H9 (cell line): ENCODE data around the gene GLB1L3. TPM values are rescaled to one million over a fixed set of nuclear protein-coding genes. Genes with fewer than 3 reads are reported as not detected.

ENCODE experiments used
- DNase-seq: peaks from one replicate; pipeline ENCODE4 v3.0.0-alpha.2; 2017
- H2AFZ ChIP-seq: one replicate; pipeline ENCODE4 v1.6.1; 2013; ENCODE audit warnings: mild to moderate bottlenecking, low read length, control low read depth, moderate library complexity
- H2AK5ac ChIP-seq: 2 replicates; pipeline ENCODE4 v1.6.1; 2013; ENCODE audit warnings: low read length, control low read depth, mixed read lengths; ENCODE audit not compliant: insufficient read length
- H2BK120ac ChIP-seq: one replicate; pipeline ENCODE4 v1.6.1; 2013; ENCODE audit warnings: low read depth, mild to moderate bottlenecking, low read length, control low read depth, inconsistent platforms; ENCODE audit not compliant: poor library complexity, severe bottlenecking
- H2BK12ac ChIP-seq: 2 replicates; pipeline ENCODE4 v1.6.1; 2013; ENCODE audit warnings: low read length, control low read depth, mixed read lengths, low read depth; ENCODE audit not compliant: insufficient read length
- H2BK15ac ChIP-seq: 2 replicates; pipeline ENCODE4 v1.6.1; 2013; ENCODE audit warnings: low read depth, low read length, control low read depth
- H2BK20ac ChIP-seq: one replicate; pipeline ENCODE4 v1.6.1; 2013; ENCODE audit warnings: low read depth, mild to moderate bottlenecking, low read length, control low read depth, inconsistent platforms; ENCODE audit not compliant: poor library complexity, severe bottlenecking
- H2BK5ac ChIP-seq: 2 replicates; pipeline ENCODE4 v1.6.1; 2013; ENCODE audit warnings: low read length, control low read depth, mixed read lengths; ENCODE audit not compliant: insufficient read length
- H3K14ac ChIP-seq: 2 replicates; pipeline ENCODE4 v1.6.1; 2013; ENCODE audit warnings: low read length, control low read depth; ENCODE audit not compliant: insufficient read depth
- H3K18ac ChIP-seq: 2 replicates; pipeline ENCODE4 v1.6.1; 2013; ENCODE audit warnings: low read depth, mild to moderate bottlenecking, mixed read lengths, low read length, control low read depth; ENCODE audit not compliant: insufficient read length
- H3K23ac ChIP-seq: 2 replicates; pipeline ENCODE4 v1.6.1; 2013; ENCODE audit warnings: low read length, control low read depth, mixed read lengths, low read depth; ENCODE audit not compliant: insufficient read length
- H3K23me2 ChIP-seq: 2 replicates; pipeline ENCODE4 v1.6.1; 2013; ENCODE audit warnings: low read depth, mild to moderate bottlenecking, mixed read lengths, low read length, control low read depth; ENCODE audit not compliant: insufficient read length, poor library complexity, severe bottlenecking
- H3K27ac ChIP-seq: 2 replicates; pipeline ENCODE4 v1.5.1; 2013; ENCODE audit warnings: low read length, control low read depth, mixed read lengths, low read depth; ENCODE audit not compliant: insufficient read length
- H3K27me3 ChIP-seq: 2 replicates; pipeline ENCODE4 v1.6.1; 2013; ENCODE audit warnings: low read length, control low read depth, inconsistent platforms; ENCODE audit not compliant: insufficient read depth
- H3K4ac ChIP-seq: 2 replicates; pipeline ENCODE4 v1.6.1; 2013; ENCODE audit warnings: low read depth, mild to moderate bottlenecking, control low read depth, inconsistent platforms, low read length, moderate library complexity
- H3K4me1 ChIP-seq: 2 replicates; pipeline ENCODE4 v1.6.1; 2013; ENCODE audit warnings: low read length, control low read depth, inconsistent platforms; ENCODE audit not compliant: insufficient read depth
- H3K4me2 ChIP-seq: 2 replicates; pipeline ENCODE4 v1.6.1; 2013; ENCODE audit warnings: low read length, control low read depth, mixed read lengths; ENCODE audit not compliant: insufficient read length, insufficient read depth
- H3K56ac ChIP-seq: 2 replicates; pipeline ENCODE4 v1.6.1; 2013; ENCODE audit warnings: low read depth, mild to moderate bottlenecking, mixed read lengths, low read length, control low read depth; ENCODE audit not compliant: insufficient read length
- H3K79me1 ChIP-seq: 2 replicates; pipeline ENCODE4 v1.6.1; 2013; ENCODE audit warnings: low read depth, mild to moderate bottlenecking, moderate library complexity, low read length, control low read depth, inconsistent platforms; ENCODE audit not compliant: insufficient read depth, poor library complexity, severe bottlenecking
- H3K79me2 ChIP-seq: 2 replicates; pipeline ENCODE4 v1.6.1; 2013; ENCODE audit warnings: low read length, control low read depth, inconsistent platforms; ENCODE audit not compliant: insufficient read depth
- H3K9ac ChIP-seq: 2 replicates; pipeline ENCODE4 v1.6.1; 2013; ENCODE audit warnings: low read length, control low read depth, mixed read lengths; ENCODE audit not compliant: insufficient read length; ENCODE audit errors: extremely low read depth
- H3K9me3 ChIP-seq: one replicate; pipeline ENCODE4 v1.6.1; 2013; ENCODE audit warnings: low read depth, low read length, inconsistent platforms; ENCODE audit not compliant: control insufficient read depth
- H3T11ph ChIP-seq: one replicate; pipeline ENCODE4 v1.6.1; 2013; ENCODE audit warnings: mild to moderate bottlenecking, low read length, control low read depth, inconsistent platforms
- H4K20me1 ChIP-seq: one replicate; pipeline ENCODE4 v1.6.1; 2013; ENCODE audit not compliant: control insufficient read depth, insufficient read length, insufficient read depth
- H4K5ac ChIP-seq: 2 replicates; pipeline ENCODE4 v1.6.1; 2013; ENCODE audit warnings: low read depth, mild to moderate bottlenecking, mixed read lengths, low read length, control low read depth; ENCODE audit not compliant: insufficient read length
- H4K8ac ChIP-seq: replicated peaks from 2 replicates; pipeline ENCODE4 v1.6.1; 2013; ENCODE audit warnings: low read length, control low read depth, mixed read lengths, low read depth; ENCODE audit not compliant: insufficient read length
- H4K91ac ChIP-seq: 2 replicates; pipeline ENCODE4 v1.6.1; 2013; ENCODE audit warnings: low read depth, mild to moderate bottlenecking, moderate library complexity, mixed read lengths, low read length, control low read depth; ENCODE audit not compliant: insufficient read length
- H3K27ac Mint-ChIP-seq, 3 experiments: 2 replicates in 2 of 3; 3 replicates in 1 of 3; pipeline ENCODE4 v1.8.0; 2020 to 2021; ENCODE audit warnings: mixed read lengths in 3 of 3, mild to moderate bottlenecking in 1 of 3, moderate library complexity in 1 of 3
- H3K27me3 Mint-ChIP-seq: 2 replicates; pipeline ENCODE4 v1.8.0; 2021; ENCODE audit warnings: low read depth, mild to moderate bottlenecking, moderate library complexity, mixed read lengths
- H3K36me3 Mint-ChIP-seq, 3 experiments: 2 replicates in 2 of 3; 3 replicates in 1 of 3; pipeline ENCODE4 v1.8.0; 2020 to 2021; ENCODE audit warnings: low read depth in 3 of 3, mixed read lengths in 3 of 3; ENCODE audit not compliant: insufficient read depth in 1 of 3
- H3K4me1 Mint-ChIP-seq, 2 experiments: 2 replicates each; pipeline ENCODE4 v1.8.0; 2020; ENCODE audit warnings: mixed read lengths in 2 of 2
- H3K4me3 Mint-ChIP-seq, 2 experiments: 2 replicates in 1 of 2; 3 replicates in 1 of 2; pipeline ENCODE4 v1.8.0; 2020 to 2021; ENCODE audit warnings: mild to moderate bottlenecking in 2 of 2, mixed read lengths in 2 of 2, moderate library complexity in 1 of 2
- H3K9me3 Mint-ChIP-seq, 2 experiments: 2 replicates in 1 of 2; 3 replicates in 1 of 2; pipeline ENCODE4 v1.8.0; 2020; ENCODE audit warnings: mild to moderate bottlenecking in 2 of 2, mixed read lengths in 2 of 2, moderate library complexity in 1 of 2
- WGBS: extraction: QIAGEN DNeasy Blood & Tissue Kit; methylation state at CpG from one replicate; pipeline ENCODE4 v1.1.7; 2013; ENCODE audit warnings: missing lambda C conversion rate, low lambda C conversion rate, mixed read lengths; ENCODE audit not compliant: insufficient read length; ENCODE audit errors: extremely low coverage; 5-methylcytosine and 5-hydroxymethylcytosine counted together
- total RNA-seq: library from RNA; stranded (reverse); gene quantifications from 2 replicates; pipeline ENCODE4 v1.2.1, GENCODE V29; 2021
- TF ChIP-seq, protein P1 (sequence below): fragments of 200-600 bp; sonication (generic); conservative IDR thresholded peaks from 3 replicates; pipeline ENCODE4 v1.8.0; 2021; ENCODE audit warnings: antibody characterized with exemption, mild to moderate bottlenecking

Gene GLB1L3
- total RNA-seq, 1 experiment from 2014 or later = 11.2 TPM

DNA sequence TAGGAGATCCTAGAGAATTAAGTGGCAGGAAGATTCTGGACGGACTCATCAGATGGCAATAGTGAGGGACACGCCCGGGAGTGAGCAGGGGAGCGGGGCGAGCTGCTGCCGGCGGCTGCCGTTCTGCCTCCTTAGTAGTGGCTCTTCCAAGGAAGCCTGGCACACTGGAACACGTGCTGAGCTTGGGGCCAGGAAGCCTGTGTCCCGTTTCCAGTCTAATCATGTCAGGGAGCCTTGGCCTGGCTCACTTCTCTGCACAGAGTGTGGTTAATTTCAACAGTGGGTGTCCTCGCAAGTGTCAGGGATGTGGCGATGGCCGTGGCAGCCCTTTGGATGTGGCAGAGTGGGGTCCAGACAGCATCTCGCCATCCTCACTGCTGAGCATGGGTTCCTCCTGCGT lies 16.5 kb downstream of the GLB1L3 start:
- no peak overlapping the region for H3K4me3 Mint-ChIP-seq
- WGBS = no CpG with 5 or more reads among the region's 15 CpGs
- H3T11ph ChIP-seq = no peak overlapping the region
- no peak overlapping the region for H2BK20ac ChIP-seq
- H3K9me3 ChIP-seq = no peaks in the 10 kb centered on the region
- no peak overlapping the region for H3K4ac ChIP-seq
- H4K20me1 ChIP-seq = no peaks in the 10 kb centered on the region
- H4K91ac ChIP-seq = no peak overlapping the region
- H2AFZ ChIP-seq = no peak overlapping the region
- no peak overlapping the region for H4K5ac ChIP-seq
- peaks cover 9 to 32% (median 20%) of the 10 kb centered on the region in 3 experiments; a peak in 6 of 7 replicates for H3K36me3 Mint-ChIP-seq
- TF ChIP-seq, protein P1, sequence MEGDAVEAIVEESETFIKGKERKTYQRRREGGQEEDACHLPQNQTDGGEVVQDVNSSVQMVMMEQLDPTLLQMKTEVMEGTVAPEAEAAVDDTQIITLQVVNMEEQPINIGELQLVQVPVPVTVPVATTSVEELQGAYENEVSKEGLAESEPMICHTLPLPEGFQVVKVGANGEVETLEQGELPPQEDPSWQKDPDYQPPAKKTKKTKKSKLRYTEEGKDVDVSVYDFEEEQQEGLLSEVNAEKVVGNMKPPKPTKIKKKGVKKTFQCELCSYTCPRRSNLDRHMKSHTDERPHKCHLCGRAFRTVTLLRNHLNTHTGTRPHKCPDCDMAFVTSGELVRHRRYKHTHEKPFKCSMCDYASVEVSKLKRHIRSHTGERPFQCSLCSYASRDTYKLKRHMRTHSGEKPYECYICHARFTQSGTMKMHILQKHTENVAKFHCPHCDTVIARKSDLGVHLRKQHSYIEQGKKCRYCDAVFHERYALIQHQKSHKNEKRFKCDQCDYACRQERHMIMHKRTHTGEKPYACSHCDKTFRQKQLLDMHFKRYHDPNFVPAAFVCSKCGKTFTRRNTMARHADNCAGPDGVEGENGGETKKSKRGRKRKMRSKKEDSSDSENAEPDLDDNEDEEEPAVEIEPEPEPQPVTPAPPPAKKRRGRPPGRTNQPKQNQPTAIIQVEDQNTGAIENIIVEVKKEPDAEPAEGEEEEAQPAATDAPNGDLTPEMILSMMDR = no peak
- peaks cover 12 to 14% of the 10 kb centered on the region in 2 experiments for H3K4me1 Mint-ChIP-seq
- no peaks in the 10 kb centered on the region for H3K4me1 ChIP-seq
- H3K27ac ChIP-seq = no peak overlapping the region
- H3K14ac ChIP-seq = no peak overlapping the region
- no peak overlapping the region for H3K4me2 ChIP-seq
- H2AK5ac ChIP-seq = no peak overlapping the region
- no peaks in the 10 kb centered on the region for H3K79me2 ChIP-seq
- no peak overlapping the region for H4K8ac ChIP-seq
- no peak overlapping the region for H3K18ac ChIP-seq
- H3K23me2 ChIP-seq = no peaks in the 10 kb centered on the region
- no peak for DNase-seq
- no peaks in the 10 kb centered on the region for H3K79me1 ChIP-seq
- no peak overlapping the region for H3K9ac ChIP-seq
- H3K9me3 Mint-ChIP-seq = no peaks in the 10 kb centered on the region
- no peak overlapping the region for H3K23ac ChIP-seq
- H3K56ac ChIP-seq = no peak overlapping the region
- no peak overlapping the region for H2BK5ac ChIP-seq
- H3K27me3 ChIP-seq = no peaks in the 10 kb centered on the region
- H2BK15ac ChIP-seq = no peak overlapping the region
- H3K27me3 Mint-ChIP-seq = no peaks in the 10 kb centered on the region
- peak overlapping the region in 1 of 3 experiments; percentile 41; a peak in 2 of 7 replicates for H3K27ac Mint-ChIP-seq
- no peak overlapping the region for H2BK120ac ChIP-seq
- no peak overlapping the region for H2BK12ac ChIP-seq
